B cell (primary cell): ENCODE results near the gene CTIF.

ENCODE experiments used
- EZH2 ChIP-seq: IDR thresholded peaks from 2 replicates; pipeline ENCODE4 v1.6.1; 2012; ENCODE audit warnings: borderline replicate concordance, low read depth, mild to moderate bottlenecking, moderate library complexity, low read length; ENCODE audit not compliant: insufficient read depth, poor library complexity, severe bottlenecking
- TF ChIP-seq, protein P1 (sequence below): fragments of 200-600 bp; IDR thresholded peaks from one replicate; pipeline ENCODE4 v1.8.0; 2022; ENCODE audit warnings: antibody characterized with exemption, mild to moderate bottlenecking

DNA sequence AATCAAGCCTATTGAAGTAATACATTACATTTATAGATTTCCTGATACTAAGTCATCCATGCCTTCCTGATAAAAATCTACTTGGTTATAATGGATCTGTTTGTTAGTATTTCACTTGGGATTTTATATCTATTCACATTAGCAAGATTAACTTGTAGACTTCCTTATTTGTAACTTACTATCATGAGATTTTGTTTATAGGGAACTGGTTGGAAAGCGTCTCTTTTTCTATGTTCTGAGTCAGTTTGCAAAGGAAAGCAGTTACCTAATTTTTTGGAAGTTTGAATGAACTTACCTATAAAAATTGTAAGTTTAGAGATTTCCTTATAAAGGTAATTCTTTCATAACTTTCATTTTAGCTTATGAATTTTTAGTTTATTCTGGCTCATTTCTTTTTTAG, 270.5 kb downstream of the CTIF start:
- TF ChIP-seq, protein P1, sequence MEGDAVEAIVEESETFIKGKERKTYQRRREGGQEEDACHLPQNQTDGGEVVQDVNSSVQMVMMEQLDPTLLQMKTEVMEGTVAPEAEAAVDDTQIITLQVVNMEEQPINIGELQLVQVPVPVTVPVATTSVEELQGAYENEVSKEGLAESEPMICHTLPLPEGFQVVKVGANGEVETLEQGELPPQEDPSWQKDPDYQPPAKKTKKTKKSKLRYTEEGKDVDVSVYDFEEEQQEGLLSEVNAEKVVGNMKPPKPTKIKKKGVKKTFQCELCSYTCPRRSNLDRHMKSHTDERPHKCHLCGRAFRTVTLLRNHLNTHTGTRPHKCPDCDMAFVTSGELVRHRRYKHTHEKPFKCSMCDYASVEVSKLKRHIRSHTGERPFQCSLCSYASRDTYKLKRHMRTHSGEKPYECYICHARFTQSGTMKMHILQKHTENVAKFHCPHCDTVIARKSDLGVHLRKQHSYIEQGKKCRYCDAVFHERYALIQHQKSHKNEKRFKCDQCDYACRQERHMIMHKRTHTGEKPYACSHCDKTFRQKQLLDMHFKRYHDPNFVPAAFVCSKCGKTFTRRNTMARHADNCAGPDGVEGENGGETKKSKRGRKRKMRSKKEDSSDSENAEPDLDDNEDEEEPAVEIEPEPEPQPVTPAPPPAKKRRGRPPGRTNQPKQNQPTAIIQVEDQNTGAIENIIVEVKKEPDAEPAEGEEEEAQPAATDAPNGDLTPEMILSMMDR = no peak
- TF ChIP-seq EZH2 = no peak
